GM23338 (cell line): ENCODE measurements around the gene SIRT3. TPM values are rescaled to one million over a fixed set of nuclear protein-coding genes. Genes with fewer than 3 reads are reported as not detected.

Source experiments
- ATAC-seq: fragments of 200-7000 bp; cut with Tn5 transposase; 3 replicates; pipeline ENCODE4 v1.9.1; 2020
- DNase-seq: peaks from one replicate; pipeline ENCODE4 v3.0.0-alpha.2; 2015; ENCODE audit warnings: low spot score
- H2AFZ ChIP-seq: fragments of 200-600 bp; sonication (generic); 2 replicates; pipeline ENCODE4 v1.8.0; 2016; ENCODE audit warnings: antibody characterized with exemption, mild to moderate bottlenecking, moderate library complexity
- H3F3A ChIP-seq: fragments of 200-600 bp; sonication (generic); replicated peaks from 2 replicates; pipeline ENCODE4 v1.8.0; 2017; ENCODE audit warnings: antibody characterized with exemption, mixed run types, low read depth
- H3K27ac ChIP-seq: fragments of 200-600 bp; sonication (generic); 2 replicates; pipeline ENCODE4 v1.6.1; 2016; ENCODE audit warnings: low read depth
- H3K27me3 ChIP-seq: fragments of 200-600 bp; sonication (generic); 2 replicates; pipeline ENCODE4 v1.8.0; 2016; ENCODE audit warnings: mild to moderate bottlenecking, mixed run types, moderate library complexity; ENCODE audit not compliant: insufficient read depth
- H3K36me3 ChIP-seq: fragments of 200-600 bp; sonication (generic); 2 replicates; pipeline ENCODE4 v1.8.0; 2016; ENCODE audit warnings: mild to moderate bottlenecking; ENCODE audit not compliant: insufficient read depth
- H3K4me1 ChIP-seq: fragments of 200-600 bp; sonication (generic); 2 replicates; pipeline ENCODE4 v1.8.0; 2016; ENCODE audit warnings: mild to moderate bottlenecking, moderate library complexity; ENCODE audit not compliant: insufficient read depth
- H3K4me2 ChIP-seq: fragments of 200-600 bp; sonication (generic); 2 replicates; pipeline ENCODE4 v1.7.1; 2017; ENCODE audit warnings: mixed run types
- H3K4me3 ChIP-seq: fragments of 200-600 bp; sonication (generic); 2 replicates; pipeline ENCODE4 v1.6.1; 2016; ENCODE audit warnings: mixed run types
- H3K79me2 ChIP-seq: fragments of 200-600 bp; sonication (generic); replicated peaks from 2 replicates; pipeline ENCODE4 v1.8.0; 2017; ENCODE audit warnings: mild to moderate bottlenecking; ENCODE audit not compliant: insufficient read depth
- H3K9me2 ChIP-seq: fragments of 200-600 bp; sonication (generic); 2 replicates; pipeline ENCODE4 v1.8.0; 2017; ENCODE audit not compliant: insufficient read depth
- H4K20me1 ChIP-seq: fragments of 200-600 bp; sonication (generic); replicated peaks from 2 replicates; pipeline ENCODE4 v1.8.0; 2017; ENCODE audit warnings: mild to moderate bottlenecking; ENCODE audit not compliant: insufficient read depth
- H3K27ac Mint-ChIP-seq: 2 replicates; pipeline ENCODE4 v1.8.0; 2020; ENCODE audit warnings: inconsistent platforms, mild to moderate bottlenecking, moderate library complexity, mixed read lengths
- H3K27me3 Mint-ChIP-seq: 3 replicates; pipeline ENCODE4 v1.8.0; 2022; ENCODE audit warnings: low read depth, mild to moderate bottlenecking, moderate library complexity, mixed read lengths, inconsistent platforms; ENCODE audit not compliant: insufficient read depth, poor library complexity
- H3K36me3 Mint-ChIP-seq: 3 replicates; pipeline ENCODE4 v1.8.0; 2021; ENCODE audit warnings: low read depth, mild to moderate bottlenecking, inconsistent platforms, moderate library complexity, mixed read lengths
- H3K4me1 Mint-ChIP-seq: 3 replicates; pipeline ENCODE4 v1.8.0; 2020; ENCODE audit warnings: mild to moderate bottlenecking, inconsistent platforms, mixed read lengths
- H3K4me3 Mint-ChIP-seq: 3 replicates; pipeline ENCODE4 v1.8.0; 2021; ENCODE audit warnings: moderate library complexity, mild to moderate bottlenecking, inconsistent platforms, mixed read lengths
- H3K9me3 Mint-ChIP-seq: 3 replicates; pipeline ENCODE4 v1.8.0; 2020; ENCODE audit warnings: moderate library complexity, mild to moderate bottlenecking, inconsistent platforms, mixed read lengths
- ETS1 ChIP-seq: IDR thresholded peaks from 2 replicates; pipeline ENCODE4 v1.6.1; 2016; ENCODE audit warnings: antibody characterized with exemption
- STAT1 ChIP-seq: IDR thresholded peaks from one replicate; pipeline ENCODE4 v1.6.1; 2016; ENCODE audit warnings: antibody characterized with exemption; ENCODE audit not compliant: unreplicated experiment
- ZNF462 ChIP-seq: fragments of 250-450 bp; sonication (Bioruptor Pico); IDR thresholded peaks from 2 replicates; pipeline ENCODE4 v1.5.0; 2020; ENCODE audit warnings: mild to moderate bottlenecking, moderate library complexity
- polyA plus RNA-seq: library from polyadenylated mRNA; unstranded; fragments of >200 nt; fragmentation: Nextera tagmentation; extraction: Ambion mirVana; gene quantifications from 2 replicates; pipeline ENCODE4 v1.2.1, GENCODE V29; 2016
- total RNA-seq: library from RNA; depleted of rRNA; stranded (reverse); fragments of >200 nt; shearing (Covaris generic); gene quantifications from 2 replicates; pipeline ENCODE4 v1.2.3, GENCODE V29; 2014
- TF ChIP-seq, protein P1 (sequence below): IDR thresholded peaks from one replicate; pipeline ENCODE4 v1.6.1; 2018; ENCODE audit warnings: antibody characterized with exemption; ENCODE audit not compliant: unreplicated experiment

The SIRT3 gene
- total and polyA plus RNA-seq, 2 experiments from 2014 or later: 7.0 to 11.4 TPM

DNA sequence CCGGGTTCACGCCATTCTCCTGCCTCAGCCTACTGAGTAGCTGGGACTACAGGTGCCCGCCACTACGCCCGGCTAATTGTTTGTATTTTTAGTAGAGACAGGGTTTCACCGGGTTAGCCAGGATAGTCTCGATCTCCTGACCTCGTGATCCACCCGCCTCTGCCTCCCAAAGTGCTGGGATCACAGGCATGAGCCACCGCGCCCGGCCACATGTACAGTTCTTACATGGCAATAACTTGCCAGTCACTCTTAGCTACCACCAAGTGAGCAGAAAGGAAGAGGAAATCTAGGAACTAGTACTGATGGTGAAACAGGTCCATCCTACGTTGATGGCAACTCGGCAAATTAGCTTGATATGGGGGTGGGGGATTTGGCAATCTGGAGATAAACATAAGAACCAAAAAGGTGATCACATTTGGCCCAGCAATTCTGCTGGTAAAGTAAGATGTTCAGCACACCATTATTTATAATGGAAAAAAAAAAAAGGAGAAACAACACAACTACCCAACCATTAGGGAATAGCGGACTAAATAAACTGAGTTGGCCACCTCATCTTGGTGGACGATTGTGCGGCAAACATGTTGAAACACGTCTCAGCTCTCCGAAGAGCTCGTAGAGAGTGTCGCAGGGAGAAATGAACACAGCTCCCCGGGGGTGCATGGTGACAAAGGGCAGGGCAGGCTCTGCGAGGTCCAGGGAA lies 47.4 kb upstream of the SIRT3 start:
- H3K27me3 Mint-ChIP-seq: peaks cover 65% of the 10 kb centered on the region
- H3K4me2 ChIP-seq: no peak overlapping the region
- no peaks in the 10 kb centered on the region for H4K20me1 ChIP-seq
- TF ChIP-seq STAT1 (no peak), ETS1 (no peak)
- peaks cover 2% of the 10 kb centered on the region; the same call in 1 of the 3 replicates for H3K9me3 Mint-ChIP-seq
- peaks cover 70% of the 10 kb centered on the region for H3K27me3 ChIP-seq
- peaks cover 6% of the 10 kb centered on the region for H3F3A ChIP-seq
- no peaks in the 10 kb centered on the region for H3K9me2 ChIP-seq
- H3K4me3 Mint-ChIP-seq: no peak overlapping the region; the same call in 2 of the 3 replicates
- H3K4me3 ChIP-seq: no peak overlapping the region
- no peaks in the 10 kb centered on the region for H3K79me2 ChIP-seq
- no peak overlapping the region for H2AFZ ChIP-seq
- H3K27ac Mint-ChIP-seq: peak overlapping the region; percentile 46; the same call in 1 of the 2 replicates
- H3K4me1 ChIP-seq: no peaks in the 10 kb centered on the region
- H3K36me3 ChIP-seq: no peaks in the 10 kb centered on the region
- H3K27ac ChIP-seq: no peak overlapping the region
- H3K36me3 Mint-ChIP-seq: no peaks in the 10 kb centered on the region; the same call in 2 of the 3 replicates
- no peak for DNase-seq
- H3K4me1 Mint-ChIP-seq: peaks cover 27% of the 10 kb centered on the region
- ATAC-seq: no peak

DNA sequence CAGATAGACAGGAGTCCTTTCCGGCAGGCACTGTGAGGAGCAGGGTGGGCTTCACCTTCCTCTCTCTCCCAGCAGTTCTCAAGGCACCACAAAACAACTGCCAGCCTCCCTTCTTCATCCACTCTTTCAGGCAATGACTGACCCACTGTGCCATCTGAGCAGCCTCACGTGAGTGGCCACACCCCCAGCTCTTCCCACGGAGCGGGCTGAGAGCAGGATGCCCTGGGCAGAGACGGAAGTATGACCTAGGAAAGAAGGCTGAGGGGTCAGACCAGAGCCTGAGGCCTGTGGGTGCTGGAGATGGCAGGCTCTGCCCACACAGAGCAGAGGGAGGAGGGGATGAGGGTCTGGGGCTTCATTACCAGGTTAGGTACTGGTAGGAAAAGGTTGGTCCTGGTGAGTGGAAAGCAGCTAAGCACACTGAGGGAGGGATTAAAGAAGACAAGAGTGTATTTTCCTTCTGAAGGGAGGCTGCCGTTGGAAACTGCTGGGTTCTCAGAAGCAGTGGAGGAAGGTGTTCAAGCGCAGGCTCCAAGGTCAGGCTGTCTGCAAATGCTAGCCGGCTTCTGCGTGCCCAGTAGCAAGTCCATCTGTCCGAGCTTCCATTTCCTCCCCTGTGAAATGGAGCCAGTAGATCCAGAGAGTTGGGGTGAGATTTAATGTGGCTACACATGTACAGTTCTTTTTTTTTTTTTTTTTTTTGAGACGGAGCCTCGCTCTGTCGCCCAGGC lies 46.7 kb upstream of the SIRT3 start:
- Histone ChIP-seq H3K27ac (no peak overlapping the region), H3K27me3 (peaks cover 70% of the 10 kb centered on the region), H3K4me1 (no peaks in the 10 kb centered on the region), H3K4me2 (no peak overlapping the region), H4K20me1 (no peaks in the 10 kb centered on the region), H3K79me2 (no peaks in the 10 kb centered on the region), H3F3A (peaks cover 4% of the 10 kb centered on the region; the same call in 1 of the 2 replicates), H2AFZ (no peak overlapping the region), H3K9me2 (no peaks in the 10 kb centered on the region), H3K36me3 (no peaks in the 10 kb centered on the region), H3K4me3 (no peak overlapping the region)
- Mint-ChIP-seq H3K4me1 (peaks cover 27% of the 10 kb centered on the region), H3K4me3 (no peak overlapping the region), H3K36me3 (no peaks in the 10 kb centered on the region; the same call in 2 of the 3 replicates), H3K27me3 (peaks cover 65% of the 10 kb centered on the region), H3K9me3 (peaks cover 2% of the 10 kb centered on the region; the same call in 1 of the 3 replicates), H3K27ac (no peak overlapping the region)
- ATAC-seq (no peak), DNase-seq (no peak)
- TF ChIP-seq STAT1 (no peak), ETS1 (no peak), ZNF462 (CRISPR knock-in tag) (no peak)
- TF ChIP-seq, protein P1, sequence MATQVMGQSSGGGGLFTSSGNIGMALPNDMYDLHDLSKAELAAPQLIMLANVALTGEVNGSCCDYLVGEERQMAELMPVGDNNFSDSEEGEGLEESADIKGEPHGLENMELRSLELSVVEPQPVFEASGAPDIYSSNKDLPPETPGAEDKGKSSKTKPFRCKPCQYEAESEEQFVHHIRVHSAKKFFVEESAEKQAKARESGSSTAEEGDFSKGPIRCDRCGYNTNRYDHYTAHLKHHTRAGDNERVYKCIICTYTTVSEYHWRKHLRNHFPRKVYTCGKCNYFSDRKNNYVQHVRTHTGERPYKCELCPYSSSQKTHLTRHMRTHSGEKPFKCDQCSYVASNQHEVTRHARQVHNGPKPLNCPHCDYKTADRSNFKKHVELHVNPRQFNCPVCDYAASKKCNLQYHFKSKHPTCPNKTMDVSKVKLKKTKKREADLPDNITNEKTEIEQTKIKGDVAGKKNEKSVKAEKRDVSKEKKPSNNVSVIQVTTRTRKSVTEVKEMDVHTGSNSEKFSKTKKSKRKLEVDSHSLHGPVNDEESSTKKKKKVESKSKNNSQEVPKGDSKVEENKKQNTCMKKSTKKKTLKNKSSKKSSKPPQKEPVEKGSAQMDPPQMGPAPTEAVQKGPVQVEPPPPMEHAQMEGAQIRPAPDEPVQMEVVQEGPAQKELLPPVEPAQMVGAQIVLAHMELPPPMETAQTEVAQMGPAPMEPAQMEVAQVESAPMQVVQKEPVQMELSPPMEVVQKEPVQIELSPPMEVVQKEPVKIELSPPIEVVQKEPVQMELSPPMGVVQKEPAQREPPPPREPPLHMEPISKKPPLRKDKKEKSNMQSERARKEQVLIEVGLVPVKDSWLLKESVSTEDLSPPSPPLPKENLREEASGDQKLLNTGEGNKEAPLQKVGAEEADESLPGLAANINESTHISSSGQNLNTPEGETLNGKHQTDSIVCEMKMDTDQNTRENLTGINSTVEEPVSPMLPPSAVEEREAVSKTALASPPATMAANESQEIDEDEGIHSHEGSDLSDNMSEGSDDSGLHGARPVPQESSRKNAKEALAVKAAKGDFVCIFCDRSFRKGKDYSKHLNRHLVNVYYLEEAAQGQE: no peak
